IMR-90 (cell line): ENCODE results near the gene CERS6. TPM values are rescaled to one million over a fixed set of nuclear protein-coding genes. Genes with fewer than 3 reads are reported as not detected.

Experiments
- ATAC-seq: fragments of 200-7000 bp; cut with Tn5 transposase; 2 replicates; pipeline ENCODE4 v1.9.1; 2020; ENCODE audit warnings: low read depth, mild to moderate bottlenecking, moderate library complexity
- BruUV-seq: library from RNA; stranded (reverse); fragments of 400-500 nt; replicated peaks from 2 replicates; lab custom pipeline; 2021; lab: Mats Ljungman, UMichigan
- CTCF ChIA-PET: fragments of 300-600 bp; formaldehyde crosslinking; extraction: SDS; loops from one replicate; lab custom pipeline; 2021; ENCODE audit warnings: antibody characterized with exemption; lab: Yijun Ruan, JAX
- POLR2A ChIA-PET: fragments of 300-600 bp; sonication (Branson Sonifier 250); formaldehyde crosslinking; loops from one replicate; lab custom pipeline; 2022; ENCODE audit warnings: antibody characterized with exemption; ENCODE audit not compliant: unreplicated experiment; lab: Charles Lee
- DNase-seq: peaks from one replicate; pipeline ENCODE4 v3.0.0; 2013
- H2AFZ ChIP-seq: replicated peaks from 2 replicates; pipeline ENCODE3; 2013; ENCODE audit warnings: low read length, mild to moderate bottlenecking; ENCODE audit not compliant: poor library complexity
- H2AK5ac ChIP-seq: 2 replicates; pipeline ENCODE4 v1.6.1; 2013; ENCODE audit warnings: low read depth, low read length, inconsistent platforms
- H2AK9ac ChIP-seq: replicated peaks from 2 replicates; pipeline ENCODE3; 2013; ENCODE audit warnings: mild to moderate bottlenecking, low read depth, low read length, moderate library complexity; ENCODE audit not compliant: poor library complexity
- H2BK120ac ChIP-seq: 2 replicates; pipeline ENCODE4 v1.6.1; 2013; ENCODE audit warnings: low read depth, low read length, inconsistent platforms
- H2BK15ac ChIP-seq: 3 replicates; pipeline ENCODE4 v1.6.1; 2013; ENCODE audit warnings: low read depth, low read length, inconsistent platforms
- H2BK20ac ChIP-seq: 2 replicates; pipeline ENCODE4 v1.6.1; 2013; ENCODE audit warnings: low read depth, mild to moderate bottlenecking, inconsistent platforms, low read length, moderate library complexity
- H2BK5ac ChIP-seq: 2 replicates; pipeline ENCODE4 v1.6.1; 2013; ENCODE audit warnings: mild to moderate bottlenecking, low read depth, low read length, inconsistent platforms; ENCODE audit not compliant: poor library complexity, severe bottlenecking
- H3K14ac ChIP-seq: replicated peaks from 2 replicates; pipeline ENCODE4 v1.6.1; 2013; ENCODE audit warnings: low read depth, low read length, inconsistent platforms
- H3K18ac ChIP-seq: 2 replicates; pipeline ENCODE4 v1.6.1; 2013; ENCODE audit warnings: low read depth, low read length, control low read depth
- H3K23ac ChIP-seq: 2 replicates; pipeline ENCODE4 v1.6.1; 2013; ENCODE audit warnings: low read depth, low read length, inconsistent platforms
- H3K27ac ChIP-seq: 2 replicates; pipeline ENCODE4 v1.5.1; 2013; ENCODE audit warnings: mild to moderate bottlenecking, control low read depth, low read length; ENCODE audit not compliant: insufficient read depth
- H3K27me3 ChIP-seq: 2 replicates; pipeline ENCODE4 v1.6.1; 2013; ENCODE audit warnings: low read length; ENCODE audit not compliant: control insufficient read depth, insufficient read depth
- H3K36me3 ChIP-seq: 2 replicates; pipeline ENCODE4 v1.6.1; 2013; ENCODE audit warnings: low read length, mixed read lengths; ENCODE audit not compliant: control insufficient read depth, insufficient read depth
- H3K4ac ChIP-seq: 2 replicates; pipeline ENCODE4 v1.6.1; 2013; ENCODE audit warnings: low read depth, low read length, inconsistent platforms
- H3K4me1 ChIP-seq: 2 replicates; pipeline ENCODE4 v1.6.1; 2013; ENCODE audit warnings: low read length, mixed read lengths; ENCODE audit not compliant: control insufficient read depth, insufficient read depth
- H3K4me2 ChIP-seq: 2 replicates; pipeline ENCODE4 v1.6.1; 2013; ENCODE audit warnings: low read depth, mild to moderate bottlenecking, control low read depth, low read length, moderate library complexity
- H3K4me3 ChIP-seq: 2 replicates; pipeline ENCODE4 v1.5.1; 2013; ENCODE audit warnings: low read depth, mild to moderate bottlenecking, control low read depth, low read length, moderate library complexity; ENCODE audit not compliant: insufficient read depth
- H3K56ac ChIP-seq: 2 replicates; pipeline ENCODE4 v1.6.1; 2013; ENCODE audit warnings: low read length, inconsistent platforms; ENCODE audit not compliant: insufficient read depth; ENCODE audit errors: extremely low read depth
- H3K79me1 ChIP-seq, 2 experiments: 2 replicates each; pipeline ENCODE4 v1.6.1; 2013; ENCODE audit warnings: low read length in 2 of 2, inconsistent platforms in 1 of 2, low read depth in 1 of 2
- H3K9ac ChIP-seq: 2 replicates; pipeline ENCODE4 v1.6.1; 2013; ENCODE audit warnings: low read depth, low read length, control low read depth
- H3K9me1 ChIP-seq: 2 replicates; pipeline ENCODE4 v1.6.1; 2013; ENCODE audit warnings: low read length, inconsistent platforms; ENCODE audit not compliant: insufficient read depth
- H3K9me3 ChIP-seq: 2 replicates; pipeline ENCODE4 v1.6.1; 2013; ENCODE audit warnings: low read length; ENCODE audit not compliant: control insufficient read depth, insufficient read depth
- H4K20me1 ChIP-seq: 2 replicates; pipeline ENCODE4 v1.6.1; 2013; ENCODE audit warnings: low read length, inconsistent platforms; ENCODE audit not compliant: insufficient read depth
- H4K5ac ChIP-seq: 2 replicates; pipeline ENCODE4 v1.6.1; 2013; ENCODE audit warnings: mild to moderate bottlenecking, low read depth, low read length, control low read depth
- H4K8ac ChIP-seq, 2 experiments: 2 replicates each; pipeline ENCODE4 v1.6.1; 2013; ENCODE audit warnings: low read depth in 2 of 2, low read length in 2 of 2, control low read depth in 1 of 2, inconsistent platforms in 1 of 2
- H4K91ac ChIP-seq: 2 replicates; pipeline ENCODE4 v1.6.1; 2013; ENCODE audit warnings: low read depth, low read length, inconsistent platforms; ENCODE audit not compliant: insufficient read depth
- CEBPB ChIP-seq: IDR thresholded peaks from 2 replicates; pipeline ENCODE4 v1.6.1; 2012; ENCODE audit warnings: low read depth, low read length, improper control_type of control experiment
- FOS ChIP-seq: fragments of 150-350 bp; IDR thresholded peaks from 2 replicates; pipeline ENCODE4 v1.6.1; 2016; ENCODE audit warnings: low read depth, low read length
- MXI1 ChIP-seq: IDR thresholded peaks from 2 replicates; pipeline ENCODE4 v1.6.1; 2012; ENCODE audit warnings: low read depth, mild to moderate bottlenecking, low read length, moderate library complexity, borderline replicate concordance
- NFE2L2 ChIP-seq: fragments of 150-350 bp; IDR thresholded peaks from 2 replicates; pipeline ENCODE4 v1.6.1; 2016; ENCODE audit warnings: low read depth, mild to moderate bottlenecking, low read length
- POLR2A ChIP-seq: IDR thresholded peaks from 2 replicates; pipeline ENCODE4 v1.6.1; 2012; ENCODE audit warnings: mild to moderate bottlenecking, low read depth, low read length
- RAD21 ChIP-seq: IDR thresholded peaks from 2 replicates; pipeline ENCODE4 v1.6.1; 2012; ENCODE audit warnings: low read length, improper control_type of control experiment
- RFX5 ChIP-seq: IDR thresholded peaks from 2 replicates; pipeline ENCODE4 v1.8.0; 2012; ENCODE audit warnings: low read depth, mild to moderate bottlenecking, low read length, moderate library complexity
- SMC3 ChIP-seq: fragments of 150-350 bp; IDR thresholded peaks from 2 replicates; pipeline ENCODE4 v1.6.1; 2016; ENCODE audit warnings: low read depth, mild to moderate bottlenecking, antibody characterized with exemption, low read length, moderate library complexity
- WGBS, 2 experiments: methylation state at CpG; one replicate each; pipeline versions ENCODE4 v1.1.5 to v1.1.7; 2013; ENCODE audit warnings: missing lambda C conversion rate in 2 of 2; ENCODE audit not compliant: insufficient read length in 1 of 2; ENCODE audit errors: extremely low coverage in 2 of 2; 5-methylcytosine and 5-hydroxymethylcytosine counted together
- dilution Hi-C: fragments of 300-500 bp; cut with HindIII; formaldehyde crosslinking; loops from one replicate; pipeline ENCODE4 v1.14.3; 2018; ENCODE audit warnings: low sequenced_read_pairs; ENCODE audit not compliant: unreplicated experiment
- in situ Hi-C: fragments of 300-500 bp; cut with MboI; formaldehyde crosslinking; loops from 3 replicates; pipeline ENCODE4 v1.14.3; 2019; ENCODE audit warnings: low sequenced_read_pairs, inconsistent platforms, mixed read lengths
- intact Hi-C: fragments of 100-400 bp; cut with micrococcal nuclease; formaldehyde crosslinking; loops from 2 replicates; pipeline ENCODE4 v1.10.0; 2022
- polyA plus RNA-seq, 3 experiments: library from polyadenylated mRNA; depleted of rRNA; stranded (reverse); fragments of >200 nt; gene quantifications; 2 replicates each; pipeline ENCODE4 v1.2.3, GENCODE V29; 2012; ENCODE audit warnings: low replicate concordance in 1 of 3
- total RNA-seq: library from RNA; depleted of rRNA; stranded (reverse); fragments of >200 nt; gene quantifications from 2 replicates; pipeline ENCODE4 v1.2.3, GENCODE V29; 2012
- TF ChIP-seq, protein P1 (sequence below): fragments of 150-350 bp; IDR thresholded peaks from 2 replicates; pipeline ENCODE4 v1.6.1; 2016; ENCODE audit warnings: low read depth, mild to moderate bottlenecking, low read length, moderate library complexity, borderline replicate concordance
- TF ChIP-seq, protein P2 (sequence below): fragments of 150-350 bp; IDR thresholded peaks from 2 replicates; pipeline ENCODE4 v1.6.1; 2017; ENCODE audit warnings: mild to moderate bottlenecking, antibody characterized with exemption, low read length, low read depth

CERS6 gene
- total and polyA plus RNA-seq, 2 of the 4 experiments (the other 2 are of a cell fraction), result 2.1 to 5.7 TPM

DNA sequence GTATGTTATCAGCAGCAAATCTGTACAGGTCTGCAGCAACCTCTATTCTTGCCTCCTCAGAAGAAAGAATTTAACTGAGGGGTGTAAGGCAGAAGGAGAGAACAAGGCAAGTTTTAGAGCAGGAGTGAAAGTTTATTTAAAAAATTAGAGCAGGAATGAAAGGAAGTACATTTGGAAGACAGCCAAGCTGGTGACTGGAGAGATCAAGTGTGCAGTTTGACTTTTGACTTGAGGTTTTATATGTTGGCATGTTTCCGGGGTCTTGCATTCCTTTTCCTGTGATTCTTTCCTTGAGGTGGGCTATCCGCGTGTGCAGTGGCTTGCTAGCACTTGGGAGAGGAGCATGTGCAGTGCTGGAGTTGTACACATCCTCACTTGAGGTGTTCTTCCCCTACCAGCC, 16.5 kb upstream of the CERS6 start:
- no peaks in the 10 kb centered on the region for H3K79me1 ChIP-seq
- no peak overlapping the region for H2BK15ac ChIP-seq
- H3K4me2 ChIP-seq, result no peak overlapping the region
- no TSS peak for BruUV-seq
- H3K4me3 ChIP-seq, result no peak overlapping the region
- no peak overlapping the region for H3K18ac ChIP-seq
- in situ Hi-C loops (no loop called here), intact Hi-C loops (no loop called here), dilution Hi-C loops (no loop called here)
- ChIA-PET CTCF (no interaction called here), POLR2A (no interaction called here)
- H3K4ac ChIP-seq, result no peak overlapping the region
- no peak overlapping the region for H4K8ac ChIP-seq
- no peaks in the 10 kb centered on the region for H4K20me1 ChIP-seq
- no peak overlapping the region for H2BK120ac ChIP-seq
- no peak overlapping the region for H2AK5ac ChIP-seq
- no peak for ATAC-seq
- no peak overlapping the region for H3K27ac ChIP-seq
- no peaks in the 10 kb centered on the region; the same call in none of the 2 replicates for H3K27me3 ChIP-seq
- no peak overlapping the region for H4K91ac ChIP-seq
- no peak overlapping the region for H3K23ac ChIP-seq
- H3K9ac ChIP-seq, result no peak overlapping the region
- H2BK5ac ChIP-seq, result no peak overlapping the region
- H3K14ac ChIP-seq, result no peak overlapping the region
- TF ChIP-seq RAD21 (no peak), CEBPB (no peak), NFE2L2 (no peak), MXI1 (no peak), RFX5 (no peak), POLR2A (no peak), SMC3 (no peak), FOS (no peak)
- TF ChIP-seq, protein P1, sequence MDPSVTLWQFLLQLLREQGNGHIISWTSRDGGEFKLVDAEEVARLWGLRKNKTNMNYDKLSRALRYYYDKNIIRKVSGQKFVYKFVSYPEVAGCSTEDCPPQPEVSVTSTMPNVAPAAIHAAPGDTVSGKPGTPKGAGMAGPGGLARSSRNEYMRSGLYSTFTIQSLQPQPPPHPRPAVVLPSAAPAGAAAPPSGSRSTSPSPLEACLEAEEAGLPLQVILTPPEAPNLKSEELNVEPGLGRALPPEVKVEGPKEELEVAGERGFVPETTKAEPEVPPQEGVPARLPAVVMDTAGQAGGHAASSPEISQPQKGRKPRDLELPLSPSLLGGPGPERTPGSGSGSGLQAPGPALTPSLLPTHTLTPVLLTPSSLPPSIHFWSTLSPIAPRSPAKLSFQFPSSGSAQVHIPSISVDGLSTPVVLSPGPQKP, result no peak
- TF ChIP-seq, protein P2, sequence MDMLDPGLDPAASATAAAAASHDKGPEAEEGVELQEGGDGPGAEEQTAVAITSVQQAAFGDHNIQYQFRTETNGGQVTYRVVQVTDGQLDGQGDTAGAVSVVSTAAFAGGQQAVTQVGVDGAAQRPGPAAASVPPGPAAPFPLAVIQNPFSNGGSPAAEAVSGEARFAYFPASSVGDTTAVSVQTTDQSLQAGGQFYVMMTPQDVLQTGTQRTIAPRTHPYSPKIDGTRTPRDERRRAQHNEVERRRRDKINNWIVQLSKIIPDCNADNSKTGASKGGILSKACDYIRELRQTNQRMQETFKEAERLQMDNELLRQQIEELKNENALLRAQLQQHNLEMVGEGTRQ, result no peak
- no peak overlapping the region for H2BK20ac ChIP-seq
- H3K9me3 ChIP-seq, result no peaks in the 10 kb centered on the region
- no peaks in the 10 kb centered on the region for H3K36me3 ChIP-seq
- no peak overlapping the region for H3K56ac ChIP-seq
- no peaks in the 10 kb centered on the region for H3K9me1 ChIP-seq
- no peak overlapping the region for H2AK9ac ChIP-seq
- WGBS, 2 experiments, result no CpG with 5 or more reads among the region's 3 CpGs
- H2AFZ ChIP-seq, result no peak overlapping the region
- no peak overlapping the region for H4K5ac ChIP-seq
- DNase-seq, result peak; percentile 8
- H3K4me1 ChIP-seq, result no peaks in the 10 kb centered on the region
